ENCODE data around the gene NTNG2. TPM values are rescaled to one million over a fixed set of nuclear protein-coding genes. Genes with fewer than 3 reads are reported as not detected.

NTNG2 gene
- total RNA-seq, 1 donor from 2014 or later: 4.0 TPM

DNA sequence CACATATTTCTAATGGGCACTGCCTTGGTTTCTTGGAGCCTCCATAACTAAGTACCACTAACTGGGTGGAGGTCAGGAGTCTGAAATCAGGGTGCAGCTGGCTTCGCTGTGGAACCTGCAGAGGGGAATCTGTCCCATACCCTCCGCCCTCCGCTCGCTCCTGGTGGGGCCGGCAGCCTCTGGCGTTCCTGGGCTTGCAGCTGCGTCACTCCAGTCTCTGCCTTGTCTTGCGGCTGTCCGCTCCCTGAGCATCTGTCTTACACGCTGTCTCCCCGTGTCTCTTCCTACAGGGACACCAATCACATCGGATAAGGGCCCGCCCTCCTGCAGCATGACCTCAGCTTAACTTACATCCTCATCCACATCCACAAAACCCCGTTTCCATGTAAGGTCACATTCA, 45.4 kb downstream of the NTNG2 start:
- no peak for TF ChIP-seq CTCF (conservative IDR thresholded peaks at IDR 0.05)
- Mint-ChIP-seq H3K27ac (no peak overlapping the region), H3K27me3 (peaks cover 24% of the 10 kb centered on the region), H3K4me3 (no peak overlapping the region), H3K4me1 (ENCODE audit: unreplicated experiment) (no peaks in the 10 kb centered on the region), H3K36me3 (no peaks in the 10 kb centered on the region), H3K9me3 (peaks cover 5% of the 10 kb centered on the region)
- DNase-seq (ENCODE audit: extremely low spot score, unreplicated experiment): no peak

- H3K27me3 Mint-ChIP-seq: peaks cover 24% of the 10 kb centered on the region
- peaks cover 5% of the 10 kb centered on the region for H3K9me3 Mint-ChIP-seq
- TF ChIP-seq CTCF (conservative IDR thresholded peaks at IDR 0.05): no peak
- no peak for DNase-seq (ENCODE audit: extremely low spot score, unreplicated experiment)
- H3K4me3 Mint-ChIP-seq: no peak overlapping the region
- no peak overlapping the region for H3K27ac Mint-ChIP-seq
- H3K36me3 Mint-ChIP-seq: no peaks in the 10 kb centered on the region
- H3K4me1 Mint-ChIP-seq (ENCODE audit: unreplicated experiment): no peaks in the 10 kb centered on the region
Measured at GRCh38 chr9:132207839-132208615, 46.2 kb downstream of the NTNG2 start.

GRCh38 chr9:132209228-132209627, 47.4 kb downstream of the NTNG2 start:
- peaks cover 24% of the 10 kb centered on the region for H3K27me3 Mint-ChIP-seq
- DNase-seq (ENCODE audit: extremely low spot score, unreplicated experiment): no peak
- H3K27ac Mint-ChIP-seq: no peak overlapping the region
- no peaks in the 10 kb centered on the region for H3K36me3 Mint-ChIP-seq
- H3K4me1 Mint-ChIP-seq (ENCODE audit: unreplicated experiment): peaks cover 7% of the 10 kb centered on the region
- no peak overlapping the region for H3K4me3 Mint-ChIP-seq
- TF ChIP-seq CTCF (conservative IDR thresholded peaks at IDR 0.05): no peak
- H3K9me3 Mint-ChIP-seq: peaks cover 5% of the 10 kb centered on the region

DNA sequence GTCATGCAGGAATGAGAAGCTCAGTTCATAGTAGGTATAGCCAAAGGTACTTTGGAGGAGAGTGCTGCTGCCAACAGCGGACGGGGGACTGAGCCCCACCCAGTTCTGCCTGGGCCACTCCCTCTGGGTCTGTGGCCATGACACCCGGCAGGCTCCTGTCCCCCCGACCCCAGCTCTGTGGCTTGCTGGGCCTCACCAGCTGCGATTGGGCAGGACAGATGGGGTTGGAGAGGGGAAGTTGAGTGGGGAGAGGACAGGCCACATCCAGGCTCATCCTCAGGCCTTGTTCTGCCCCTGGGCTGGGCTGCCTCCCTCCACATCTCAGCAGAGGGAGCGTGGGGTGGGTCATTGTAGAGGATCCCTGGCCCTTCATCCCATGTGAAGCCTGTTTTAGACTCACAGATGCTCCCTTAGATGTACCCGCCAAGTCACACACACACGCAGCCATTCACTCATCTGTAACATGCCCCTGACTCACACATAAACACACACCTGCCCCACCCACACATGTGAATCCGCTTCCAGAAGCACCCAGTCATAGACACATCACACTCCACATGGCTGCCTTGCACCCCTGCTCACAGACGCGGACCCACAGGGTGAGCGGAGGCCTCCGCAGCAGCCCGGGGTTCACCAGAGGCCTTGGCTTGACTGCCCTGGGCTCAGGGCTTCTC, 48.8 kb downstream of the NTNG2 start:
- TF ChIP-seq CTCF (conservative IDR thresholded peaks at IDR 0.05): no peak
- no peak for DNase-seq (ENCODE audit: extremely low spot score, unreplicated experiment)
- Mint-ChIP-seq H3K4me3 (no peak overlapping the region), H3K36me3 (no peaks in the 10 kb centered on the region), H3K27ac (no peak overlapping the region), H3K27me3 (peaks cover 13% of the 10 kb centered on the region), H3K9me3 (no peaks in the 10 kb centered on the region), H3K4me1 (ENCODE audit: unreplicated experiment) (peaks cover 7% of the 10 kb centered on the region)

GRCh38 chr9:132211570-132211969, 49.7 kb downstream of the NTNG2 start:
- Mint-ChIP-seq H3K36me3 (no peaks in the 10 kb centered on the region), H3K4me1 (ENCODE audit: unreplicated experiment) (peaks cover 7% of the 10 kb centered on the region), H3K4me3 (no peak overlapping the region), H3K27ac (no peak overlapping the region), H3K9me3 (no peaks in the 10 kb centered on the region), H3K27me3 (peaks cover 13% of the 10 kb centered on the region)
- no peak for DNase-seq (ENCODE audit: extremely low spot score, unreplicated experiment)
- TF ChIP-seq CTCF (conservative IDR thresholded peaks at IDR 0.05): no peak

Measured in type B pancreatic cell (in vitro differentiated cells).